ENCODE data around the gene LETM1.
A peak's percentile ranks its signal among the peaks of the same experiment; 100 is the strongest.

The LETM1 gene

GRCh38 chr4:1793496-1793840, 62.5 kb downstream of the LETM1 start:
- TF ChIP-seq TAF1 (IDR thresholded peaks at IDR 0.05; ENCODE audit: borderline replicate concordance, insufficient read depth, low read length), result no peak
- no peak for TF ChIP-seq REST (IDR thresholded peaks at IDR 0.05; ENCODE audit: insufficient read depth in 1 of 2, low read depth in 2 of 2, low read length in 2 of 2)
- TF ChIP-seq SIN3A (IDR thresholded peaks at IDR 0.05; ENCODE audit: borderline replicate concordance, insufficient read depth, low read length), result no peak
- no peak for TF ChIP-seq FOXP2 (optimal IDR thresholded peaks at IDR 0.05; ENCODE audit: borderline replicate concordance, extremely low read depth, extremely low read length, insufficient read depth)
- TF ChIP-seq POLR2AphosphoS5 (IDR thresholded peaks at IDR 0.05; ENCODE audit: low read depth, low read length), result no peak

- TF ChIP-seq POLR2AphosphoS5 (IDR thresholded peaks at IDR 0.05; ENCODE audit: low read depth, low read length), result no peak
- 0 out of 2 replicates have a peak, but pooled peaks have one; percentile 55 for TF ChIP-seq TAF1 (IDR thresholded peaks at IDR 0.05; ENCODE audit: borderline replicate concordance, insufficient read depth, low read length)
These were observed 63.0 kb downstream of the LETM1 start, which contains the start of gene FGFR3 for GRCh38 chr4:1792832-1793495. TSS of gene FGFR3 (plus strand) at chr4:1793293. CDS start at chr4:1793935, 642 bp downstream.

GRCh38 chr4:1792158-1792831, 63.7 kb downstream of the LETM1 start:
- TF ChIP-seq FOXP2 (optimal IDR thresholded peaks at IDR 0.05; ENCODE audit: borderline replicate concordance, extremely low read depth, extremely low read length, insufficient read depth), result no peak
- no peak for TF ChIP-seq REST (IDR thresholded peaks at IDR 0.05; ENCODE audit: insufficient read depth in 1 of 2, low read depth in 2 of 2, low read length in 2 of 2)
- no peak for TF ChIP-seq POLR2AphosphoS5 (IDR thresholded peaks at IDR 0.05; ENCODE audit: low read depth, low read length)
- no peak for TF ChIP-seq SIN3A (IDR thresholded peaks at IDR 0.05; ENCODE audit: borderline replicate concordance, insufficient read depth, low read length)
- no peak for TF ChIP-seq TAF1 (IDR thresholded peaks at IDR 0.05; ENCODE audit: borderline replicate concordance, insufficient read depth, low read length)

GRCh38 chr4:1790005-1790404, 66.0 kb downstream of the LETM1 start:
- TF ChIP-seq REST (IDR thresholded peaks at IDR 0.05; ENCODE audit: insufficient read depth in 1 of 2, low read depth in 2 of 2, low read length in 2 of 2), result no peak
- TF ChIP-seq POLR2AphosphoS5 (IDR thresholded peaks at IDR 0.05; ENCODE audit: low read depth, low read length), result no peak
- TF ChIP-seq TAF1 (IDR thresholded peaks at IDR 0.05; ENCODE audit: borderline replicate concordance, insufficient read depth, low read length), result no peak
- TF ChIP-seq FOXP2 (optimal IDR thresholded peaks at IDR 0.05; ENCODE audit: borderline replicate concordance, extremely low read depth, extremely low read length, insufficient read depth), result no peak
- TF ChIP-seq SIN3A (IDR thresholded peaks at IDR 0.05; ENCODE audit: borderline replicate concordance, insufficient read depth, low read length), result no peak

GRCh38 chr4:1789552-1789951, 66.4 kb downstream of the LETM1 start:
- TF ChIP-seq TAF1 (IDR thresholded peaks at IDR 0.05; ENCODE audit: borderline replicate concordance, insufficient read depth, low read length), result no peak
- TF ChIP-seq FOXP2 (optimal IDR thresholded peaks at IDR 0.05; ENCODE audit: borderline replicate concordance, extremely low read depth, extremely low read length, insufficient read depth), result no peak
- no peak for TF ChIP-seq REST (IDR thresholded peaks at IDR 0.05; ENCODE audit: insufficient read depth in 1 of 2, low read depth in 2 of 2, low read length in 2 of 2)
- TF ChIP-seq POLR2AphosphoS5 (IDR thresholded peaks at IDR 0.05; ENCODE audit: low read depth, low read length), result no peak
- no peak for TF ChIP-seq SIN3A (IDR thresholded peaks at IDR 0.05; ENCODE audit: borderline replicate concordance, insufficient read depth, low read length)

All from PFSK-1 (cell line).